H1 (cell line): ENCODE results near the gene RIT2. TPM values are rescaled to one million over a fixed set of nuclear protein-coding genes. Genes with fewer than 3 reads are reported as not detected.

Source experiments
- CBX8 ChIP-seq: fragments of 300-800, 300-1000 bp; sonication (generic); IDR thresholded peaks from 2 replicates; pipeline ENCODE4 v1.7.1; 2016; ENCODE audit warnings: low read depth, low read length, borderline replicate concordance
- CHD7 ChIP-seq: fragments of 300-600 bp; sonication (generic); IDR thresholded peaks from 2 replicates; pipeline ENCODE4 v1.7.1; 2012; ENCODE audit warnings: low read length, moderate library complexity, mild to moderate bottlenecking, inconsistent platforms; ENCODE audit not compliant: insufficient replicate concordance
- CREB1 ChIP-seq: IDR thresholded peaks from 2 replicates; pipeline ENCODE4 v1.6.1; 2012; ENCODE audit warnings: inconsistent platforms
- EGR1 ChIP-seq: IDR thresholded peaks from 2 replicates; pipeline ENCODE4 v1.6.1; 2011; ENCODE audit warnings: low read depth, low read length, borderline replicate concordance
- GABPA ChIP-seq: IDR thresholded peaks from 2 replicates; pipeline ENCODE4 v1.6.1; 2011; ENCODE audit warnings: mild to moderate bottlenecking, low read length, moderate library complexity, borderline replicate concordance; ENCODE audit not compliant: insufficient read depth
- HDAC2 ChIP-seq, 2 experiments: fragments of 300-600 bp in 1 of 2; sonication (generic) in 1 of 2; IDR thresholded peaks; 2 replicates each; pipeline ENCODE4 v1.6.1; 2011 to 2012; ENCODE audit warnings: low read depth in 2 of 2, low read length in 2 of 2, mild to moderate bottlenecking in 2 of 2, moderate library complexity in 2 of 2, borderline replicate concordance in 1 of 2, inconsistent platforms in 1 of 2
- MAFK ChIP-seq: IDR thresholded peaks from 2 replicates; pipeline ENCODE4 v1.6.1; 2012; ENCODE audit warnings: low read depth, mild to moderate bottlenecking, improper control_type of control experiment, low read length
- RFX5 ChIP-seq: IDR thresholded peaks from 2 replicates; pipeline ENCODE4 v1.6.1; 2011; ENCODE audit warnings: low read depth, low read length, improper control_type of control experiment, borderline replicate concordance
- SUZ12 ChIP-seq: fragments of 200-600 bp; sonication (generic); IDR thresholded peaks from 2 replicates; pipeline ENCODE4 v1.6.1; 2012; ENCODE audit warnings: mild to moderate bottlenecking, inconsistent platforms, low read length, moderate library complexity, mixed read lengths
- USF2 ChIP-seq: IDR thresholded peaks from 2 replicates; pipeline ENCODE4 v1.6.1; 2011; ENCODE audit warnings: low read length, improper control_type of control experiment
- polyA plus RNA-seq, 7 experiments: library from polyadenylated mRNA; depleted of rRNA in 3 of 7; stranded (reverse) in 5 of 7; unstranded in 2 of 7; fragments of >200 nt in 5 of 7; fragments of 200-250 nt in 2 of 7; gene quantifications; 1 replicate in 5 of 7; 2 replicates in 1 of 7; 4 replicates in 1 of 7; pipeline versions ENCODE4 v1.2.1 to v1.2.3, GENCODE V29; 2011 to 2013; ENCODE audit warnings: missing spikeins in 2 of 7, mixed read lengths in 2 of 7
- total RNA-seq: library from RNA; stranded (reverse); fragmentation: NEBNext Ultra II Directional; extraction: Animal tissue kit (Norgen Biotek cat#: 25700); gene quantifications from 2 replicates; pipeline ENCODE4 v1.2.1, GENCODE V29; 2021

Gene RIT2
- total and polyA plus RNA-seq, 2 of the 8 experiments (the other 6 are each of a cell fraction or from before 2014, with no cell fraction given), result 0.67 to 3.2 TPM

GRCh38 chr18:43160509-43160908 is 45.0 kb upstream of the RIT2 start (continued):
- TF ChIP-seq CHD7, result no peak
- TF ChIP-seq EGR1, result no peak
- TF ChIP-seq GABPA, result no peak
- no peak for TF ChIP-seq SUZ12
- no peak for TF ChIP-seq CBX8
- no peak for TF ChIP-seq CREB1
- TF ChIP-seq HDAC2 (IDR thresholded peaks at IDR 0.05; ENCODE audit: borderline replicate concordance in 1 of 2, low read depth in 2 of 2, low read length in 2 of 2), result no peak
- TF ChIP-seq USF2, result no peak
- no peak for TF ChIP-seq RFX5
- TF ChIP-seq MAFK, result no peak
